Amygdala (tissue), 56 donors: ENCODE data around the gene BAD.

Experiments
- DNase-seq, 56 donors: peaks; one replicate each; lab custom pipeline; 2025; lab: John Stamatoyannopoulos, UW

Gene BAD

GRCh38 chr11:64220798-64221197 lies 63.7 kb downstream of the BAD start:
- DNase-seq: no peak

- no peak for DNase-seq
These were observed 64.2 kb downstream of the BAD start for GRCh38 chr11:64220271-64220670.
